GM21576 (cell line): Measurements from ENCODE around the gene OTOGL.

ENCODE experiments used
- ATAC-seq: cut with Tn5 transposase; IDR thresholded peaks from one replicate; pipeline ENCODE4 v1.9.1; 2021; ENCODE audit warnings: mild to moderate bottlenecking, moderate library complexity; ENCODE audit not compliant: unreplicated experiment

The OTOGL gene

DNA sequence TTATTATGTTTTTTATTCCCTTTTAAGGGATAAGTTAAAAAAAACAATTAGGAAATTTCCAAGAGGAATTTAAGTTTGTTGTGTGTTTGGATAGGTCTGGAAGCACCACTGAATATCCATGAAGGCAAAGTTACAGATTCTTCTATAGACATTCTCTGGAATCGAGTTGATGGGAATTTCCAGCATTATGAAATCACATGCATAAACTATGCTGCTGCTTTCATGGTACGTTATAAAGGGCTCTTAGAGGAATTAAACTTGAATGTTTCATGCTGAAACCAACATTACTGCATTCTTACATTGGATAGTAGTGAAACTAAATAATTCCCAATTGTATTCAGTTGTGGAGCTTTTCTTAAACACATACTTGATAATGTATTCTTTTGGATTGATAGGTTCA is 323.2 kb downstream of the OTOGL start:
- no peak for ATAC-seq
